Stimulated activated CD8-positive, alpha-beta memory T cell treated with anti-CD3 and anti-CD28 coated beads, Interleukin-7, amount 100 ng/mL, for 48 hours (primary cell): ENCODE data around the gene PTPRE.

Source experiments
- DNase-seq, 2 donors: peaks; one replicate each; pipeline ENCODE4 v3.0.0-alpha.2; 2020; ENCODE audit warnings: low read depth in 1 of 2; ENCODE audit errors: extremely low read depth in 1 of 2

The PTPRE gene

DNA sequence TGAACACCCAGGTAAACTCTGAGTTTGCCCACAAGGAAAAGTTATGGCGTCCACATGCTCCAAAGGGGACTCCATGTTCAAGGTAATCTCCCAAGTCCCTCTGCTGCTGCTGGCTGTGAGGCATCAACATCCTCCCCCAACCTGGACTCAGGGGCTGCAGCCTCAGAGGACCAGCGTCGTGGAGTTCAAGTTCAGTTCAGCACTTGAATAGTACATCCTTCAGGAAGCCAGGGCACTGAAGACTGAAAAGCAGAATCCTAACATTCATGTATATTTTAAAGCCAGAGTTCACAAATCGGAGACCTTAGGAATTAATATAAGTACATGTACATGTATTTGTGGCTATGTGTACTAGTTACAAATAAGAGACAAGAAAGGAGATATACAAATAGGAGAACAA, 90.4 kb downstream of the PTPRE start:
- no peak for DNase-seq

GRCh38 chr10:127997937-127998336, 91.0 kb downstream of the PTPRE start:
- no peak for DNase-seq

DNA sequence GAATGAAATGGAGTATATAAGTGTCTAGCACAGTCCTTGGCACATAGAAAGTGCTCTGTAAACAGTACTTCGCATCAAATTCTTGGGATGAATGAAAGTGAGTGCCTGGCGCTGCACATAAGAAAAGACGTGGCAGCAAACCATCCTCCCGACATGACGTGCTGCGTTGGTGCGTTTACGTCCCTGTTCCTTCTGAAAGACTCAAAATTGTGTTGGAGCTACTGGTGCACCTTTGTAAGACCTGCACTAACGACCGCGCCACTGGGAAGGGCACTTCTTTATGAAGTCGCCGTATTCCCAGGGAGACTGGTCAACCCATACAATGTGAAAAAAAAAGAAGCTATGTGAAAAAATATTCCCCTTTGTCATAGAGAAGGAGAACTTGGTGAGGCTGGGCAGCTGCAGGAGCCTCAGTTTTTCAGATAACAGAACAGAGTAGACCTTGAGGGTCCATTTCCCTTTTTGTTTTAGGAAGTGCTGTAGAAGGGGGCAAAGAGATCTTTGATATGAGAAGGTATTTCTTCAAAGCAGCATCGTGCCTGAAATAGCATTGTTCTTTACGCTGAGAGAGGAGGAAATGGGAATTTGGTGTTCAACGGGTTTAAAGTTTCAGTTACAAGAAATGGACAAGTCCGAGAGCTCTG, 91.7 kb downstream of the PTPRE start:
- no peak for DNase-seq

DNA sequence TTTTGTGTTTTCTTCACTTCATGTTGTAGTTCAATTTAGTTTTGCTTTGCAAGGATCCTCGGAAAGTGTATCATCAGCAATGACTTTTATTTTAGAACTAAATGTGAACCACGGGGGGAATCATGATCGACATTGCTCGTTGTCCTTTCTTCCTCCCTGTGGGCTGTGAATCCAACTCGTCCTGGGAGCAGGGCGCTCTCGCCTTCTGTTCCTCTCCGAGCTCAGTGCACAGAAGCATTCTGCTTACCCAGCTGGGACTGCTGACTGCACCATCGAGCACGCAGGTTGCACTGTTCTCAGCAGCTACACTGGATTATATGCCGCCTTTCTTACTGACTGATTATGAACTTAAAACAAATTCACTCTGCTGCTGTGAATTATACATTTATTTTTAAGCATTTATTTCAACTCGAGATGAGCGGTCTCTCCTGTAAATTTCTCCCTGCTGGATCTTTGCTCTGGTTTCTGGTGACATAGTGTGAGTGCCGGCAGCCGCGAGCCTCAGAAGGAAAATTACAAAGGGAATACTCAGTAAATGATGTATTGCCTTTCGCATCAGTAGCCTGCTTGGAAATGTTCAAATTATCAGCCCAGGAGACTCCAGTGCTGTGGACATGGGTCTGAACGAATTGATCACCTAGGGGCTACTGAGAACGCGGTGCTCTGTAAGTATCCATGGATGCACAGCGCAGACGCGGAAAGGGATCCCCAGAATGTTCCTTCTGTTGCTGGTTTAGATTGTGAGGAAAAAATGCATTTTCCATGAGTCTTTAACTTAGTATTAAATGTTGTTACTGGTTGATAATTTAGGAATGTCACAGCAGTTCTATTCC, 92.6 kb downstream of the PTPRE start:
- no peak for DNase-seq

DNA sequence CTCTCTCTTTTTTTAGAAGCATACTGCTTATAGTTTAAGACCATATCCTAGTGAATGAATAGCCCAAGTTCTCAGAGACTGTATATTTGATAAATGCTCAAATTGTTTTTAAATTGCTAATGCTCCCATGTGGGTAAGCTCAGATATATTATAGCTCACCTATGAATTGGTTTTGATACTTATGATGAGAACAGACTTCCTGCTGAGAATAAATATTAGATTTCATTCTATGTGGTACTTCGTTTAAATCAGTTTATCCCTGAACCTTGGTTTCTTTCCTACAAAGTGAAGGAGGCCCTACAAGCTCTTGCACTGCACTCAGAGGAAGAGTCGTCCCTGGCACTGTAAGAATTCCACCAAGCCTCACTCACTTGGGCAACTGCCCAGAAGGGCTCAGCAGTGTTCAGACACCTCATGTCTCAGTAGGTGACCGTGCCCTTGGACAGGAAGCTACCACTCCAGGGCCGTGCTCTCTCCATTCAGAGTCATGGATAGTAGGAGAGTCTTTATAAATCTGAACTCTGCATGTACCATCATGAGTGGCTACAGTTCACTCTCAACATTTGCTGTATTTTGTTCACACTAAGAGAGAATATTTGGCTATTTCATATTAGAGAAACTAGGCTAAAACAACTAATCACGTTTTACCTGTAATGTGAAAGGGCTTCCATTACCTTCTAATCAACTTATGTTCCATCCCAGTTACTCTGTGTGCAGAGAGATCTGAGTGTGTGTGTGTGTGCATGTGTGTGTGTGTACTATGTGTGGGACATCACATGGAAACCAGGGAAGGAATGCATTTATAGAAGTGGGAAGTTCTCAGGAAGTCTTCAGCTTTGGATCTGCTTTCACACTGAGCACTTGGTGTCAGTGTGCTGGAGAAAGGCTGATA, 93.8 kb downstream of the PTPRE start:
- no peak for DNase-seq

- no peak for DNase-seq
Observed at GRCh38 chr10:128001363-128001745, 94.5 kb downstream of the PTPRE start.

DNA sequence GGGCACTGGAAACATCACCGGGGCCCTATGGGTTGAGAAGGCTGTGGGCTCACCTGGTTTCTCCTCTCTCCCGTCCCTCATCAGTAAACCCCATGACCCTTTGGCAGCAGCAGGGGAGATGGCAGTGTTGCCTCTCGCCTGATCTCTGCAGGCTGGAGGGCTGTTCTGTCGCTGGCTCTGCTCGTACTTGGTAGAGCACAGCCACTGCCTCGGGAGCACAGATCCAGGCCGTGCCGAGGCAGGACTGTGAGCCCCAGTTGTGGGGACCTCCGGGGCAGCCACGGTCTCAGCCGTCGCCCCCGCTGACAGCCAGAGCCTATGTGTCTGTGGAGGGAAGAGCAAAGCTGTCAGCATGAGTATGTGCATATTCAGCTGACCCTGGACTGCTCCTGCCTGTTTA, 94.9 kb downstream of the PTPRE start:
- DNase-seq: no peak

GRCh38 chr10:128003521-128003920, 96.6 kb downstream of the PTPRE start:
- DNase-seq: no peak

- DNase-seq: no peak
Observed at GRCh38 chr10:128005858-128006257, 99.0 kb downstream of the PTPRE start.

GRCh38 chr10:128007056-128007455, 100.2 kb downstream of the PTPRE start:
- no peak for DNase-seq

- DNase-seq: no peak
Observed at GRCh38 chr10:128007971-128008370, 101.1 kb downstream of the PTPRE start.

DNA sequence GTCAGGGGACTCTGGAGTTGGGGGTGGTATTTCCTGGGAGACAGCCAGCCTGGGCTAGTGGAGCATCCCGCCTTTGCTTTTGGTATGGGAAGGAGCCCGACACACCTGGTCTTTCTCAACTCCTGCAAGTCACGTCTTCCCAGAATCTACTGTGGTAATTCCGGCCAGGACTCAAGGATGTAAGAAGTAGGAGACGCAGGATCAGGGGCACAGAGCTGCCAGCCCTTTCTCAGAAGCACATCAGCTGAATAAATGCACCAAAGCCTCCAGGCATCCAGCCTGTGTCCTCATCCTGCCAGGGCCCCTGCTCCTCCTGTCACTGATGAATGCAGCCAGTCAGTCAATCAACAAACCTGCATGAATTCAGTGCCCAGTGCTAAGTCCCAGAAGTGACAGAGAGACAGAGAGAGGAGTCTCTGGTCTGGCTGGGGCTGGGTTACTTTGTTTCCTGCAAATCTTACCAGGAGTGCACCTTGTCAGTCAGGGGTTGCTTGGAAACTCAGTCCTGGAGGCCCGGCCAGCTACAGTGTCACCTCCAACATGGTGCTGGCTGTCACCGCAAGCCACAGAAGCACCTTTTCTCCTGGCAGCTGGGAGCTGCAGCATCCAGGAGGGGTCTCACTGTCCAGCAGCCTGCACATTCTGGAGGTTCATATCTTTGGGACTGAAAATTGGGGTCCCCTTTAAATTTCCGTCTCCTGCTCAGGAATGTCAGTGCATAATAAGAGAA, 101.8 kb downstream of the PTPRE start:
- no peak for DNase-seq

- DNase-seq: no peak
Observed at GRCh38 chr10:128009372-128010126, 102.6 kb downstream of the PTPRE start.

DNA sequence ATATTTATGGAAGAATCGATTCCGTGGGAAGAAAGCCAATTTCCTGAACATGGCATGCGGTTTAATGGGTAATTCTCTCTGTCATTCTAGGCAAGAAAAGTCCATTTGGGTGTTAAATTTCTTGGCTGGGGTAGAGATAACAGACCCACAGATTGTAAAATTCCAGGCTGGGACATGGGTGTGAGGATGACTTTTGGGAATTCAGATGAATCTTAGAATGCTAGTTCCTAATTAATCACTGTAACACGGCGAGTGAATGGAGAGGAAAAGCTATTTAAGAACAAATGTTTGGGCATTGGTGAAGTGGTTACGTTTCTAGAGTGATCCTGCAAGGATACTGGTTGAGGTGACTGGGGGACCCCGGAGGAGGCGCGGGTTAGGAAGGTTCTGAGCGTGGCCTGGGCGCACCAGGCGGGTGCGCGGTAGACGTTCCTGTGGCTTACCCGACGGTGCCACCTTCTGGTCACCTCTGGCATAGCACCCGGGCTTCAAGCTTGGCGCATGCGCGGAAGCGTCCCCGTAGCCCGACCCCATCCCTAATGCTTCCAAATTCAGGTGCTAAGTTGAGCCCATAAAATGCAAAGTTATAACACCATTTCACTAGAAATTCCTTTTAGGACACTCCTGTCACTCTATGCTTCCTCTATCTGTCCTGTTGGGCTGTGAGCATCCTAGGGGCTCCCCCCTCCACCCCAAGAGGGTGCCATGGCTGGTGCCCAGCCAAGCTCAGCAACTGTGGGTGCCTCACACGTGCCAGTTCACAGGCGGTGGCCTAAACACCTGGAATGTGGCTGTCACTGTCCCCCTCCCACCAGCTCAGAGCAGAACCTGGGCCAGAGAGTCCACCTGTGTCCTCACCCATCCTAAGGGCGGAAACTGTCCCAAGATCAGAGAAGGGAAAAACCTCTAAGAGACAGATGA, 104.4 kb downstream of the PTPRE start:
- peak; percentile 57 to 62 for DNase-seq

- no peak for DNase-seq
Observed at GRCh38 chr10:128013626-128014025, 106.7 kb downstream of the PTPRE start.

DNA sequence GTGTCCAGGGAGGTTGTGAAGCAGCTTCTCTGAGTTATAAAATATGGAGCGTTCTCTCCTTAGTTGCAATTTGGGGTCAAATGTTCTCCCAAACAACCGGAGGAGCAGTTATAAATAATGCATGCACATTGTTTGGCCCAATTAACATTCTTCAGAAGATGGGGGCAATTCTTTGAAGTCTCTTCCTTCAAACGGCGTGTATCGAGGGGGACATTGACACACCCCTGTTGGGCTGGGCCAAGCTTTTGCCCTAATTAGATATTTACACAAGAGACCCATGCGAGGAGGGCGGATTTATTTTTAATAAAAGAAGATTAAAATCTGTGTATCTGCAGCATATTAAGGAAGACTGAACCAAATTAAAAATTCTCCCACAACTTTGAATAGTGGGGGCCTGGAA, 107.3 kb downstream of the PTPRE start:
- DNase-seq: no peak

GRCh38 chr10:128016423-128017060, 109.6 kb downstream of the PTPRE start:
- no peak for DNase-seq

DNA sequence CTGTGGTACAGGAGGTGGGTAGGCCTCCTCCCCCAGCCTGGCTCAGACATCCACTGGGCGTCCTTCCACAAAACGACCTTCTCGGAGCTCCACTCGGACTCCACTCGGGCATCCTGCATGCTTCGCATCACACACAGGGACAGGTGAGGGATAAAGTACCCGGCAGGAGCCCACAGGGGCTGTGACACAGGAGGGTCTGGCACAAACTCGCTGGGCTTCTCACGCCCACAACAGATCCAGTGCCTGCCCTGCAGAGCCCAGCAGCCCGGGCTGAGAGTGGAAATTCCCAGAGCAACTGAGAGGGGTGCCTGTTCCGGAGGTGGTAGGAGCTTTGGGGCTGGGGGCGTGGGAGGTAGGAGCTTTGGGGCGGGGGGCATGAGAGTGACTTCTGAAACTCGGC, 110.9 kb downstream of the PTPRE start:
- DNase-seq: no peak

- no peak for DNase-seq
Observed at GRCh38 chr10:128018236-128018635, 111.3 kb downstream of the PTPRE start.
